GM12878 (cell line): ENCODE results near the gene PCDH15. TPM values are rescaled to one million over a fixed set of nuclear protein-coding genes. Genes with fewer than 3 reads are reported as not detected.

Source experiments
- ATAC-seq: fragments of 200-7000 bp; cut with Tn5 transposase; 3 replicates; pipeline ENCODE4 v1.9.1; 2020; ENCODE audit warnings: mild to moderate bottlenecking, moderate library complexity
- BruUV-seq: library from RNA; stranded (reverse); fragments of 400-500 nt; replicated peaks from 2 replicates; lab custom pipeline; 2021; lab: Mats Ljungman, UMichigan
- CTCF ChIA-PET: fragments of 300-600 bp; sonication (Branson Sonifier 250); formaldehyde crosslinking; extraction: SDS; loops from one replicate; lab custom pipeline; 2021; ENCODE audit warnings: inconsistent platforms; lab: Yijun Ruan, JAX
- POLR2A ChIA-PET: fragments of 350-600 bp; formaldehyde crosslinking; extraction: SDS; loops from one replicate; lab custom pipeline; 2021; ENCODE audit warnings: inconsistent platforms; lab: Charles Lee
- RAD21 ChIA-PET: fragments of 300-600 bp; sonication (Branson Sonifier 250); formaldehyde crosslinking; loops from one replicate; lab custom pipeline; 2023; ENCODE audit warnings: antibody characterized with exemption; ENCODE audit not compliant: unreplicated experiment; lab: Charles Lee
- SMC1A ChIA-PET: fragments of 300-600 bp; sonication (Branson Sonifier 250); formaldehyde crosslinking; loops from one replicate; lab custom pipeline; 2023; ENCODE audit not compliant: unreplicated experiment, uncharacterized antibody; lab: Charles Lee
- DNase-seq: peaks from one replicate; pipeline ENCODE4 v3.0.0-alpha.2; 2011; ENCODE audit warnings: low read depth, low spot score
- FAIRE-seq: peaks from 3 replicates; lab custom pipeline; 2011; peaks lifted over from hg19 to GRCh38; lab: Jason Lieb, UNC
- H2AFZ ChIP-seq: 2 replicates; pipeline ENCODE4 v1.6.0; 2011; ENCODE audit warnings: low read depth, low read length, control low read depth; ENCODE audit not compliant: control insufficient read depth
- H3K27ac ChIP-seq: 2 replicates; pipeline ENCODE4 v1.5.1; 2011; ENCODE audit warnings: control low read depth; ENCODE audit not compliant: control insufficient read depth, insufficient read depth
- H3K27me3 ChIP-seq, 2 experiments: replicated peaks in 1 of 2; 2 replicates each; pipeline versions ENCODE4 v1.6.0 to v1.6.1; 2011; ENCODE audit warnings: low read length in 1 of 2; ENCODE audit not compliant: control insufficient read depth in 2 of 2, insufficient read depth in 2 of 2
- H3K36me3 ChIP-seq, 2 experiments: 2 replicates each; pipeline ENCODE4 v1.5.1; 2011; ENCODE audit warnings: low read length in 1 of 2; ENCODE audit not compliant: control insufficient read depth in 2 of 2, insufficient read depth in 2 of 2
- H3K4me1 ChIP-seq: 2 replicates; pipeline ENCODE4 v1.6.1; 2011; ENCODE audit warnings: mild to moderate bottlenecking, low read length, moderate library complexity, mixed read lengths; ENCODE audit not compliant: control insufficient read depth, insufficient read depth
- H3K4me2 ChIP-seq: 2 replicates; pipeline ENCODE4 v1.6.0; 2011; ENCODE audit warnings: control low read depth; ENCODE audit not compliant: control insufficient read depth, insufficient read depth
- H3K4me3 ChIP-seq: fragments of 200-600 bp; sonication (generic); 2 replicates; pipeline ENCODE4 v1.5.1; 2016
- H3K79me2 ChIP-seq: 2 replicates; pipeline ENCODE4 v1.6.0; 2011; ENCODE audit warnings: low read length; ENCODE audit not compliant: control insufficient read depth, insufficient read depth
- H3K9ac ChIP-seq: 2 replicates; pipeline ENCODE4 v1.8.0; 2011; ENCODE audit warnings: low read length, control low read depth, mixed read lengths; ENCODE audit not compliant: control insufficient read depth, insufficient read depth
- H3K9me3 ChIP-seq: replicated peaks from 3 replicates; pipeline ENCODE4 v1.5.1; 2011; ENCODE audit warnings: mild to moderate bottlenecking, low read length; ENCODE audit not compliant: control insufficient read depth, insufficient read depth
- H4K20me1 ChIP-seq: 2 replicates; pipeline ENCODE4 v1.6.0; 2011; ENCODE audit not compliant: control insufficient read depth, insufficient read depth
- BCL11A ChIP-seq: IDR thresholded peaks from 2 replicates; pipeline ENCODE4 v1.6.1; 2011; ENCODE audit warnings: low read depth, low read length
- BCL3 ChIP-seq: IDR thresholded peaks from 2 replicates; pipeline ENCODE4 v1.6.1; 2011; ENCODE audit warnings: borderline replicate concordance, low read depth, mild to moderate bottlenecking, moderate library complexity, low read length; ENCODE audit not compliant: insufficient read depth, poor library complexity, severe bottlenecking
- CTCF ChIP-seq, 3 experiments: IDR thresholded peaks in 2 of 3; conservative IDR thresholded peaks in 1 of 3; 2 replicates each; pipeline ENCODE4 v1.5.1; 2011; ENCODE audit warnings: low read depth in 3 of 3, low read length in 3 of 3, mild to moderate bottlenecking in 3 of 3, control low read depth in 2 of 3, moderate library complexity in 2 of 3, inconsistent platforms in 1 of 3, mixed read lengths in 1 of 3; ENCODE audit not compliant: control insufficient read depth in 2 of 3, insufficient read depth in 1 of 3; ENCODE audit errors: extremely low read depth in 1 of 3
- MTA2 ChIP-seq: fragments of 450-650 bp; IDR thresholded peaks from 2 replicates; pipeline ENCODE4 v1.6.1; 2016; ENCODE audit warnings: low read depth, mild to moderate bottlenecking, moderate library complexity
- NFYB ChIP-seq: IDR thresholded peaks from 2 replicates; pipeline ENCODE4 v1.6.1; 2011; ENCODE audit warnings: low read depth, mild to moderate bottlenecking, low read length, improper control_type of control experiment, moderate library complexity; ENCODE audit not compliant: insufficient read depth
- RAD21 ChIP-seq: IDR thresholded peaks from 2 replicates; pipeline ENCODE4 v1.6.1; 2011; ENCODE audit warnings: mild to moderate bottlenecking, low read depth, low read length, moderate library complexity; ENCODE audit not compliant: insufficient read depth
- RFX5 ChIP-seq: IDR thresholded peaks from 2 replicates; pipeline ENCODE4 v1.6.1; 2011; ENCODE audit warnings: low read depth, low read length, improper control_type of control experiment
- SMC3 ChIP-seq: IDR thresholded peaks from 2 replicates; pipeline ENCODE4 v1.6.1; 2011; ENCODE audit warnings: low read length, improper control_type of control experiment, borderline replicate concordance
- USF1 ChIP-seq: IDR thresholded peaks from 2 replicates; pipeline ENCODE4 v1.6.1; 2011; ENCODE audit warnings: borderline replicate concordance, low read depth, mild to moderate bottlenecking, moderate library complexity, mixed read lengths, low read length; ENCODE audit not compliant: insufficient read depth; ENCODE audit errors: extremely low read length
- WGBS: methylation state at CpG from one replicate; pipeline ENCODE4 v1.1.6; 2016; ENCODE audit warnings: low lambda C conversion rate; ENCODE audit not compliant: insufficient replicate concordance, insufficient coverage; ENCODE audit errors: missing lambda C conversion rate; 5-methylcytosine and 5-hydroxymethylcytosine counted together
- in situ Hi-C: fragments of 300-500 bp; cut with MboI; formaldehyde crosslinking; loops from 9 replicates; pipeline ENCODE4 v1.14.3; 2018; ENCODE audit warnings: mixed read lengths
- intact Hi-C: fragments of 100-400 bp; cut with micrococcal nuclease; formaldehyde crosslinking; loops from one replicate; pipeline ENCODE4 v1.14.2; 2022; ENCODE audit not compliant: unreplicated experiment
- polyA plus RNA-seq, 11 experiments: library from polyadenylated mRNA; depleted of rRNA in 4 of 11; unstranded in 6 of 11; stranded (reverse) in 5 of 11; fragments of >200 nt; fragmentation: Nextera tagmentation in 4 of 11; fragmentation: Illumina TruSeq in 1 of 11; extraction: Ambion mirVana in 4 of 11; extraction: Trizol in 1 of 11; gene quantifications; 1 replicate in 1 of 11; 2 replicates in 10 of 11; pipeline versions ENCODE4 v1.2.1 to v1.2.3, GENCODE V29; 2011 to 2016; ENCODE audit warnings: inconsistent platforms in 2 of 11, missing spikeins in 2 of 11, low read depth in 1 of 11
- total RNA-seq, 4 experiments: library from RNA; depleted of rRNA in 3 of 4; stranded (reverse); fragments of >200 nt in 3 of 4; fragmentation: Illumina TruSeq in 1 of 4; extraction: Trizol in 1 of 4; gene quantifications; 2 replicates each; pipeline versions ENCODE4 v1.2.1 to v1.2.3, GENCODE V29; 2013 to 2021

Gene PCDH15
- total and polyA plus RNA-seq, 10 of the 15 experiments (the other 5 are each of a cell fraction or from before 2014, with no cell fraction given) = 0.03 to 0.52 (median 0.07) TPM; not detected in 6

DNA sequence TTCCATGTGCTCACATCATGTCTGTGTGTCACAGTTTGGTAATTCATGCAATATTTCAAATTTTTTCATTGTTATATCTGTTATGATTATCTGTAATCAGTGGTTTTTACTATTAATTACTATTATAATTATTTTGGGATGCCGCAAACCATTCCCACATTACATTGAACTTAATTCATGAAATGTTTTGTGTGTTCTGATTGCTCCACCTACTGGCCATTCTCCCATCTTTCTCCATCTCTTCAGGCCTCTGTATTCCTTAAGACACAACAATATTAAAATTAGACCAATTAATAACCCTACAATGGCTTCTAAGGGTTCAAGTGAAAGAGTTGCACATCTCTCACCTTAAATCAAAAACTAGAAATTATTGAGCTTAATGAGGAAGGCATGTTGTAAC lies 398.5 kb downstream of the PCDH15 start:
- ChIA-PET SMC1A (interaction anchor here (0.6 to 1.8 kb wide), 11 partner anchors 11 to 612 kb away, joined by 3 to 11 read pairs (median 3); no protein-coding TSS in a partner anchor), CTCF (interaction anchor here (0.8 to 4.5 kb wide), 11 partner anchors 16 to 1450 kb away, joined by 3 to 42 read pairs (median 5); no protein-coding TSS in a partner anchor)
- intact Hi-C loops = loop anchor here (1.0 to 10.0 kb wide), 6 partner anchors 268 to 1588 kb away; no protein-coding TSS in a partner anchor
- no peaks in the 10 kb centered on the region for H3K4me1 ChIP-seq
- H3K79me2 ChIP-seq = no peaks in the 10 kb centered on the region
- TF ChIP-seq SMC3 (peak; percentile 42; the same call in 1 of the 2 replicates), NFYB (no peak), USF1 (no peak), CTCF (IDR thresholded peaks at IDR 0.05 in 2 of 3, conservative IDR thresholded peaks at IDR 0.05 in 1 of 3; ENCODE audit: control insufficient read depth in 2 of 3, extremely low read depth in 1 of 3, insufficient read depth in 1 of 3, low read depth in 3 of 3, low read length in 3 of 3) (peak; percentile 20 to 44 (median 44); a peak in 5 of 6 replicates), RAD21 (peak; percentile 61), BCL3 (no peak), BCL11A (no peak), RFX5 (no peak), MTA2 (no peak)
- TF ChIP-seq, all 136 proteins: peak for 3
- BruUV-seq = no TSS peak
- Histone ChIP-seq H2AFZ (no peak overlapping the region), H3K27ac (no peak overlapping the region), H3K9ac (no peak overlapping the region), H4K20me1 (no peaks in the 10 kb centered on the region), H3K9me3 (no peaks in the 10 kb centered on the region), H3K4me3 (no peak overlapping the region), H3K36me3 (no peaks in the 10 kb centered on the region), H3K27me3 (no peaks in the 10 kb centered on the region), H3K4me2 (no peak overlapping the region)
- FAIRE-seq (no peak), DNase-seq (no peak), ATAC-seq (no peak)
- WGBS = 53% methylated on average over 1 of the region's 1 CpG
- ChIA-PET RAD21 (interaction anchor here (0.8 to 1.2 kb wide), 5 partner anchors 11 to 563 kb away, joined by 3 to 9 read pairs (median 5); no protein-coding TSS in a partner anchor), POLR2A (no interaction called here)
- in situ Hi-C loops = loop anchor here (25.0 kb wide), 1 partner anchor 815 kb away; no protein-coding TSS in a partner anchor
